PC-3 (cell line): ENCODE data around the gene PLEKHG3.

ENCODE experiments used
- CTCF ChIP-seq: fragments of 300-600 bp; sonication (generic); conservative IDR thresholded peaks from 2 replicates; pipeline ENCODE4 v1.5.1; 2017; ENCODE audit warnings: antibody characterized with exemption, low read depth, mild to moderate bottlenecking, low read length
- EZH2 ChIP-seq: fragments of 300-600 bp; sonication (generic); IDR thresholded peaks from one replicate; pipeline ENCODE4 v1.6.1; 2017; ENCODE audit warnings: antibody characterized with exemption, mild to moderate bottlenecking, low read length; ENCODE audit not compliant: unreplicated experiment

GRCh38 chr14:64775081-64775777, 71.0 kb downstream of the PLEKHG3 start:
- TF ChIP-seq CTCF (no peak), EZH2 (no peak)
